Brain microvascular endothelial cell (primary cell): ENCODE data around the gene TRAF1.

Source experiments
- DNase-seq: peaks from one replicate; pipeline ENCODE4 v3.0.0-alpha.2; 2020
- H3K27ac ChIP-seq: fragments of 250-450 bp; sonication (Bioruptor Pico); 2 replicates; pipeline ENCODE4 v1.5.1; 2020; ENCODE audit warnings: mild to moderate bottlenecking, moderate library complexity
- H3K27me3 ChIP-seq: fragments of 250-450 bp; sonication (Bioruptor Pico); replicated peaks from 2 replicates; pipeline ENCODE4 v1.5.1; 2020; ENCODE audit warnings: mild to moderate bottlenecking
- H3K36me3 ChIP-seq: fragments of 250-450 bp; sonication (Bioruptor Pico); replicated peaks from 2 replicates; pipeline ENCODE4 v1.5.1; 2020; ENCODE audit warnings: mild to moderate bottlenecking
- H3K4me3 ChIP-seq: 2 replicates; pipeline ENCODE4 v1.5.1; 2011; ENCODE audit warnings: low read depth, mild to moderate bottlenecking, control low read depth, low read length, moderate library complexity
- in situ Hi-C: cut with HindIII; loops from 2 replicates; pipeline ENCODE4 v1.10.0; 2017; ENCODE audit warnings: low sequenced_read_pairs, low pct_ligation_motif_present
- TF ChIP-seq, protein P1 (sequence below): IDR thresholded peaks from 2 replicates; pipeline ENCODE4 v1.5.1; 2011; ENCODE audit warnings: low read depth, mild to moderate bottlenecking, moderate library complexity, low read length, control low read depth, inconsistent platforms; ENCODE audit errors: missing control alignments

TRAF1 gene

DNA sequence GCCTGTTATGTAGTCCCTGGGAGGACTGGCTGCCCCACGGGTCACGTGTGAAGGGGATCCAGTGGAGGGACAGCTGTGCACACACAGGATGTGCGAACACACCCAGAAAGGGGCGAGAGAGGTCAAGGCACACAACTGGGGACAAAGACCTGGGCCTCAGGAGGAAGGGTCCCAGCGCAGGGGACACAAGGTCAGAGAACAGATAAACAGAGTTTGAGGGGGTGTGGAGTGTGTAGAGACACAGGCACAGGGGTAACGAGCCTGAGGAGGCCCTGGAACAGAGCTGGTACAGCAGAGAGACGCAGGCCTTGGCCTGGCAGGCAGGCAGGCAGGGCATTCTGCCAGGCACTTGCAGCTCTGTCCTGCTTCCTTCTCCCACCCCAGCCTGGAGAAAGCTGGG, 69.1 kb downstream of the TRAF1 start:
- H3K36me3 ChIP-seq = peaks cover 27% of the 10 kb centered on the region
- no peaks in the 10 kb centered on the region for H3K27me3 ChIP-seq
- no peak overlapping the region for H3K4me3 ChIP-seq
- in situ Hi-C loops = no loop called here
- no peak overlapping the region for H3K27ac ChIP-seq
- no peak for DNase-seq
- TF ChIP-seq, protein P1, sequence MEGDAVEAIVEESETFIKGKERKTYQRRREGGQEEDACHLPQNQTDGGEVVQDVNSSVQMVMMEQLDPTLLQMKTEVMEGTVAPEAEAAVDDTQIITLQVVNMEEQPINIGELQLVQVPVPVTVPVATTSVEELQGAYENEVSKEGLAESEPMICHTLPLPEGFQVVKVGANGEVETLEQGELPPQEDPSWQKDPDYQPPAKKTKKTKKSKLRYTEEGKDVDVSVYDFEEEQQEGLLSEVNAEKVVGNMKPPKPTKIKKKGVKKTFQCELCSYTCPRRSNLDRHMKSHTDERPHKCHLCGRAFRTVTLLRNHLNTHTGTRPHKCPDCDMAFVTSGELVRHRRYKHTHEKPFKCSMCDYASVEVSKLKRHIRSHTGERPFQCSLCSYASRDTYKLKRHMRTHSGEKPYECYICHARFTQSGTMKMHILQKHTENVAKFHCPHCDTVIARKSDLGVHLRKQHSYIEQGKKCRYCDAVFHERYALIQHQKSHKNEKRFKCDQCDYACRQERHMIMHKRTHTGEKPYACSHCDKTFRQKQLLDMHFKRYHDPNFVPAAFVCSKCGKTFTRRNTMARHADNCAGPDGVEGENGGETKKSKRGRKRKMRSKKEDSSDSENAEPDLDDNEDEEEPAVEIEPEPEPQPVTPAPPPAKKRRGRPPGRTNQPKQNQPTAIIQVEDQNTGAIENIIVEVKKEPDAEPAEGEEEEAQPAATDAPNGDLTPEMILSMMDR = no peak

DNA sequence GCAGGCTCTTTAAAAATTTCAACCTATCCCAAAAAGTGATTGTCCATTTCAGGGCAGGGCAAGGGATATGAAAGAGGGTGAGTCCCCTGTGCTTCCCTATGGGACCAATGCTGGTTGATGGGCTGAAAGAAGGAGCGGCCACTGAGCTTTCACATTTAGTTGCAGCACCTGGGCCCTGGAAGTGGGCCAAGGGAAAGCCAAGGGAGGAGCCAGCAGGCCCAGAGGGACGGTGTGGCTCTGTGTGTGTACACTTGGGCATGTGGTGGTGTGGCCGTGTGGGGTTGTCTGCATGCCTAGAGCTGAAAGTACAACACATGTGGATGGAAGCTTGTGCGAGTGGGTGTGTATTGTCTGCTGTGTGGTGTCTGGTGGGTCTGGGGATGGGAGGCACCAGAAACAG, 69.9 kb downstream of the TRAF1 start:
- no peak for DNase-seq
- Histone ChIP-seq H3K27me3 (no peaks in the 10 kb centered on the region), H3K4me3 (no peak overlapping the region), H3K27ac (no peak overlapping the region), H3K36me3 (peaks cover 27% of the 10 kb centered on the region)
- in situ Hi-C loops = no loop called here
- TF ChIP-seq, protein P1 = no peak

DNA sequence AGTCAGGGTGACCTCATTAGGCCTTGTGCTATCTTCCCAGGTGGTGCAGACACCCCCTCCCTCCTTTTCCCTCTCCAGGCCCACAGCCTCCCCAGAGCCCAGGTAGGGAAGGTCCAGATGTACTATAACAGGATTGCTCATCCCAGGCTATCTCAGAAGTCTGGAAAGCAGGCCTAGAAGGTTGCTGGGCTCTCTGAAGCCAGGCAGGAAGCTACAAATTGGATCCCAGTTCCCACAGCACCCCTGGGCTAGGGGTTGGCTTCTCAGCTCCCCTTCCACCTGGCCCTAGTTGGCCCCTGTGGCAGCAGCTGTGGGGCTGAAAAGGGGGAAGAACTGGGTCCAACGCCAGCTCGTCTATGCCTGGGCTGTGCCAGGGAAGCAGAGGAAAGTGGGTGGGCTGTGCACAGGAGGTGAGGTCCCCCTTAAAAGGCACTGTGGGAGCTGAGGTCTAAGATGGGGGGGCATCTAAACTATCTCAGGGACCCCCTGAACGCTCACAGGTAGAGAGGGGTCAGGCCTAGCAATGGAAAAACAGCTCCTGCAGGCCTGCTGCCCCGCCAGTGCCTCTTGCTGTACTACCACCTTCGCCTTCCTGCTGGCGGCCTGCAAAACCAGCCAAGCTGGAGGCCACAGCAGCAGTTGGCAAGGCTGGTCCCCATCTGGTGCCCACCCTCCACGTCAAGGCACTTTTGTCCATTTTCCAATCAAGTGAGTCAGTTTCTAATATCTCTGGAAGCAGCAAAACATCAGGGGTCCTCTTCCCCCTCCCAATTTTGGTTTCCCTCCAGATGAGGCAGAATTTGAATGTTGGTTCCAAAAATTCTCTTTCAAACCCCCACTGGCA, 70.5 kb downstream of the TRAF1 start:
- in situ Hi-C loops = no loop called here

DNA sequence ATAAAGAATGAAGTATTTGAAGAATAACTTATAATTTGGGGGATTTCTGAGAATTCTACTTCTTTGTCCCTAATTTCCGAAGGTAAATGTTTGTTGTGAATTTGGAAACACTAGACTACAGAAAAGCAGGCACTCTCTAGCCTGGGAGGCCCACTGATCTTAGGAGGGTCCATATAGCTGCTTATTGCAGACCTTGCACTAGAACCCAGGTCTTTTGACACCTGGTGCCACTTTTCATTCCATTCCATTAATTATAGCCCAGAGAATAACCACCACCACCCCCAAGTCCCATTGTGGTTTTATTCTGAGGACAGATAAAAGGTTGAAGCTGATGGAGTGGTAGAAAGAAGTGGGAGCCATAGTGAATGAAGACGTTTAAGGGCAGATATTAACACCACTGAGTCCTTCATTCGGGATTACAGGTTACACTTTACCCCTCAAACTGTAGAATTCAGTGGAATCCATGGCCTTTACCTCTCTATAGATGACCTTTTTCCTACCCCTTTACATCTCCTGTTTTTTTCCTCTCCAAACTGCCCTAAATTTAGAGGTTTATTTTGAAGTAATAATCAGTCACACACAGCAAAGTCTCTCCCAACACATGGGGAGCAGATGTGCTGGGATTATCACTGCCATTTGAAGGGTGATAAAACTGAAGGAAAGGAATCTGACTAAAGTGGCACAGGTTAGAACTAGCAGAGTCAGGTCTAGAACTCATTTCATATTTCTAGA, 71.8 kb downstream of the TRAF1 start:
- H3K36me3 ChIP-seq = peaks cover 11% of the 10 kb centered on the region
- no peak overlapping the region for H3K27ac ChIP-seq
- TF ChIP-seq, protein P1 = no peak
- no peaks in the 10 kb centered on the region for H3K27me3 ChIP-seq
- H3K4me3 ChIP-seq = no peak overlapping the region
- DNase-seq = no peak
- in situ Hi-C loops = no loop called here

More for the DNA sequence above, 70.5 kb downstream of the TRAF1 start:
- DNase-seq = no peak
- peaks cover 21% of the 10 kb centered on the region for H3K36me3 ChIP-seq
- no peaks in the 10 kb centered on the region for H3K27me3 ChIP-seq
- H3K27ac ChIP-seq = no peak overlapping the region
- TF ChIP-seq, protein P1 = no peak
- no peak overlapping the region for H3K4me3 ChIP-seq

DNA sequence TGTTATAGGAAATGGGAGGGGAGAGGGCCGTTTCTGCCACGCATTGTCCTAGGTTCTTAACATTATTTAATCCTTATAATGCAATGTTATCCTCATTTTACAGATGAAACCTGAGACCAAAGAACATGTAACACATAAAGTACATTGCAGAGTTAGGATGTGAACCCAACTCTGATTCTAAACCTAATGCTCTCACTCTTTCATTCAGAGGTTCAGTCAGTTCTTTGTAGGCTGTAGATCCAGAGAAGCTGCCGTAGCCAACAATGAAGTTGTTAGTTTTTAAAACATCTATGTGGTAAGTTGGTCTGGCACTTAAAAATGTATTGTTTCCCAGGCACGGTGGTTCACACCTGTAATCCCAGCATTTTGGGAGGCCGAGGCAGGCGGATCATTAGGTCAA, 73.4 kb downstream of the TRAF1 start:
- TF ChIP-seq, protein P1 = no peak
- no peak overlapping the region for H3K4me3 ChIP-seq
- no peaks in the 10 kb centered on the region for H3K27me3 ChIP-seq
- in situ Hi-C loops = no loop called here
- DNase-seq = no peak
- H3K27ac ChIP-seq = no peak overlapping the region
- peaks cover 10% of the 10 kb centered on the region for H3K36me3 ChIP-seq
